ENCODE results near the gene PSMA2.

DNA sequence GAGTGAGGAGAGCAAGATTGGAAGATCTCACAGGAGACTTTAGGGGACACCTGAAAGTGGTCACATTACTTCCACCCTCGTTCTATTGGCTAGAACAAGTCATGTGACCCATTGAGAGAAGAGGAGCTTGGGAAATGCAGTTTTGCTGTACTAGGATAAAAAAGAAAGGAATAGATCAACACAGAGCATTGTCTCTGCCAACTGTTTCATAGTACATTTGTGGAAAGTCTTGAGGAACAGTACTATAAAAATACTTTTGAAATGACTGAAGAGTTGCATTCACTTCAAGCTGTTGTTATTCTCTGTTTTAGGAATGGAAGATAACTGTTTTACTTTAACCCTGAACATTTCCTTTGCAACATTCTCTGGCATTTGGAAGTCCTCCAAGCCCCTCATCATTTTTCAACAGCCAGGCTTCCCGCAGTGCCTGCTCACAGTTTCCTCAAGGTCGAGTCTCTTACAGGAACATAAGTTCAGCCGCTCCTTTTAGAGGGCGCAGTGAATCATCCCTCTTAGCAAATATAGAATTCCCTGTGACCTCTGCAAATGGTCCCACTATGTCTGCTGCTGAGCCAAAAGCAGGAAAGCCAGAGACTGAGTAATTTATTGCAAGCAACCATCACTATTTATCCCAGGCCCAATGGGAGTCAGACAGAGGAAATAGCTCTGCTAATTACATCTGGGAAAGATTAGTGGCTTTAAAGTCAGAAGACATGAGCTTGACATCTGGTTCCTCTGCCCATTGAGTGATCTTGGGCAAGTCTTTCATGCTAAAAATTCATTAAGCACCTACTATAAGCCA is 40.9 kb upstream of the PSMA2 start:
- 0 out of 2 replicates have a peak, but pooled peaks have one; percentile 62 for TF ChIP-seq EZH2phosphoT487 (IDR thresholded peaks at IDR 0.05; ENCODE audit: insufficient read depth, low read depth)
- TF ChIP-seq EZH2 (IDR thresholded peaks at IDR 0.05; ENCODE audit: insufficient read depth, poor library complexity, severe bottlenecking): no peak
